Endodermal cell (in vitro differentiated cells): ENCODE data around the gene RAB41. TPM values are rescaled to one million over a fixed set of nuclear protein-coding genes. Genes with fewer than 3 reads are reported as not detected.

Source experiments
- DNase-seq: peaks from one replicate; pipeline ENCODE4 v3.0.0-alpha.2; 2017
- H3K27ac ChIP-seq: 2 replicates; pipeline ENCODE4 v1.5.1; 2013; ENCODE audit warnings: mild to moderate bottlenecking, low read depth, low read length, moderate library complexity
- H3K27me3 ChIP-seq: 2 replicates; pipeline ENCODE4 v1.6.1; 2013; ENCODE audit warnings: mild to moderate bottlenecking, low read length, moderate library complexity; ENCODE audit not compliant: insufficient read depth, control insufficient read depth, poor library complexity, severe bottlenecking
- H3K36me3 ChIP-seq: 2 replicates; pipeline ENCODE4 v1.7.0; 2013; ENCODE audit warnings: mild to moderate bottlenecking, low read length, moderate library complexity; ENCODE audit not compliant: control insufficient read depth, insufficient read depth
- H3K4me1 ChIP-seq: one replicate; pipeline ENCODE4 v1.7.0; 2013; ENCODE audit warnings: low read length; ENCODE audit not compliant: control insufficient read depth, insufficient read depth
- H3K4me3 ChIP-seq: 2 replicates; pipeline ENCODE4 v1.5.1; 2013; ENCODE audit warnings: mild to moderate bottlenecking, low read length, moderate library complexity
- H3K9ac ChIP-seq: 2 replicates; pipeline ENCODE4 v1.6.1; 2013; ENCODE audit warnings: mild to moderate bottlenecking, low read length, moderate library complexity; ENCODE audit not compliant: poor library complexity, severe bottlenecking; ENCODE audit errors: extremely low read depth
- H3K9me3 ChIP-seq: 2 replicates; pipeline ENCODE4 v1.6.1; 2013; ENCODE audit warnings: mild to moderate bottlenecking, low read length, moderate library complexity; ENCODE audit not compliant: control insufficient read depth
- H3K27ac Mint-ChIP-seq: 2 replicates; pipeline ENCODE4 v1.8.0; 2020; ENCODE audit warnings: mixed read lengths
- H3K27me3 Mint-ChIP-seq: 2 replicates; pipeline ENCODE4 v1.8.0; 2021; ENCODE audit warnings: mild to moderate bottlenecking, mixed read lengths; ENCODE audit not compliant: insufficient read depth
- H3K36me3 Mint-ChIP-seq: 2 replicates; pipeline ENCODE4 v1.8.0; 2020; ENCODE audit warnings: low read depth, mixed read lengths
- H3K4me1 Mint-ChIP-seq: 2 replicates; pipeline ENCODE4 v1.8.0; 2020; ENCODE audit warnings: mixed read lengths
- H3K4me3 Mint-ChIP-seq: 2 replicates; pipeline ENCODE4 v1.8.0; 2020; ENCODE audit warnings: mild to moderate bottlenecking, moderate library complexity, mixed read lengths
- H3K9me3 Mint-ChIP-seq: 2 replicates; pipeline ENCODE4 v1.8.0; 2020; ENCODE audit warnings: mild to moderate bottlenecking, mixed read lengths
- CTCF ChIP-seq: fragments of 200-600 bp; sonication (generic); conservative IDR thresholded peaks from 2 replicates; pipeline ENCODE4 v1.5.0; 2021; ENCODE audit warnings: antibody characterized with exemption, mild to moderate bottlenecking
- WGBS, 2 experiments: methylation state at CpG; one replicate each; pipeline versions ENCODE4 v1.1.5 to v1.1.7; 2013; ENCODE audit warnings: missing lambda C conversion rate in 2 of 2, mixed read lengths in 1 of 2; ENCODE audit not compliant: insufficient coverage in 1 of 2, insufficient read length in 1 of 2; 5-methylcytosine and 5-hydroxymethylcytosine counted together
- total RNA-seq, 2 donors: library from RNA; stranded (reverse); fragmentation: NEBNext Ultra II Directional in 1 of 2; extraction: Animal tissue kit (Norgen Biotek cat#: 25700) in 1 of 2; gene quantifications; 2 replicates in 1 of 2; 3 replicates in 1 of 2; pipeline ENCODE4 v1.2.1, GENCODE V29; 2021

The RAB41 gene
- total RNA-seq, 2 donors from 2014 or later = not detected

GRCh38 chrX:70280573-70280972 lies 1.4 kb upstream of the RAB41 start:
- no peak overlapping the region for H3K27ac ChIP-seq
- DNase-seq = no peak
- no peak overlapping the region for H3K27ac Mint-ChIP-seq
- H3K36me3 Mint-ChIP-seq = peaks cover 9% of the 10 kb centered on the region
- H3K27me3 Mint-ChIP-seq = no peaks in the 10 kb centered on the region
- no peak overlapping the region for H3K4me3 Mint-ChIP-seq
- 85% methylated on average over 3 of the region's 3 CpGs; no CpG with 5 or more reads in 1 of the 2 experiments for WGBS, 2 experiments
- peaks cover 67% of the 10 kb centered on the region for H3K9me3 Mint-ChIP-seq
- no peak for TF ChIP-seq CTCF
- H3K36me3 ChIP-seq = no peaks in the 10 kb centered on the region
- no peak overlapping the region for H3K4me3 ChIP-seq
- peaks cover 2% of the 10 kb centered on the region for H3K4me1 Mint-ChIP-seq
- no peak overlapping the region for H3K9ac ChIP-seq
- no peaks in the 10 kb centered on the region for H3K27me3 ChIP-seq
- no peaks in the 10 kb centered on the region for H3K9me3 ChIP-seq
- H3K4me1 ChIP-seq = no peaks in the 10 kb centered on the region

- no peaks in the 10 kb centered on the region for H3K4me1 ChIP-seq
- H3K9ac ChIP-seq = peak overlapping the region; percentile 28
- peaks cover 15% of the 10 kb centered on the region for H3K36me3 Mint-ChIP-seq
- H3K9me3 Mint-ChIP-seq = peaks cover 38% of the 10 kb centered on the region
- peaks cover 21% of the 10 kb centered on the region for H3K36me3 ChIP-seq
- no peak for DNase-seq
- WGBS, 2 experiments = 42% methylated on average over 8 of the region's 11 CpGs; no CpG with 5 or more reads in 1 of the 2 experiments
- no peaks in the 10 kb centered on the region for H3K27me3 Mint-ChIP-seq
- TF ChIP-seq CTCF = no peak
- no peaks in the 10 kb centered on the region for H3K27me3 ChIP-seq
- peak overlapping the region; percentile 89 for H3K27ac Mint-ChIP-seq
- peak overlapping the region; percentile 94 for H3K4me3 ChIP-seq
- H3K9me3 ChIP-seq = no peaks in the 10 kb centered on the region
- no peak overlapping the region for H3K27ac ChIP-seq
- peaks cover 6% of the 10 kb centered on the region for H3K4me1 Mint-ChIP-seq
- peak overlapping the region; percentile 90 for H3K4me3 Mint-ChIP-seq
Observed at GRCh38 chrX:70289168-70289792, 7.3 kb downstream of the RAB41 start.

GRCh38 chrX:70289793-70290770 lies 8.1 kb downstream of the RAB41 start, which contains the start of the genes KIF4A and PDZD11:
TSS of gene KIF4A (plus strand) at chrX:70290104. CDS start at chrX:70290459, 355 bp downstream.
TSS of gene PDZD11 (minus strand) at chrX:70289927. CDS start at chrX:70289341, 586 bp downstream.
- no peak within 1 kb of the TSS for H3K27ac ChIP-seq

More at GRCh38 chrX:70289793-70290770, 8.1 kb downstream of the RAB41 start, which contains the start of the genes KIF4A and PDZD11:
- WGBS, 2 experiments = 0% methylated on average over 53 of the region's 62 CpGs; no CpG with 5 or more reads in 1 of the 2 experiments
- peak; percentile 93 for DNase-seq
- Mint-ChIP-seq H3K27me3 (no peaks in the 10 kb centered on the region), H3K4me1 (peaks cover 6% of the 10 kb centered on the region), H3K4me3 (peak within 1 kb of the TSS; percentile 90), H3K27ac (peak within 1 kb of the TSS; percentile 89), H3K9me3 (peaks cover 41% of the 10 kb centered on the region), H3K36me3 (peaks cover 15% of the 10 kb centered on the region)
- H3K4me3 ChIP-seq = peak within 1 kb of the TSS; percentile 94
- H3K4me1 ChIP-seq = no peaks in the 10 kb centered on the region
- no peaks in the 10 kb centered on the region for H3K9me3 ChIP-seq
- no peaks in the 10 kb centered on the region for H3K27me3 ChIP-seq
- H3K9ac ChIP-seq = peak within 1 kb of the TSS; percentile 59
- H3K36me3 ChIP-seq = peaks cover 25% of the 10 kb centered on the region
- TF ChIP-seq CTCF = no peak
